ENCODE results near the gene SLC25A29.
"Not testable (repeated sequence)": the region's sequence is repeated elsewhere in the genome, so short reads cannot be mapped to it uniquely, and the experiment has no call there.

SLC25A29 gene

GRCh38 chr14:100309028-100309737 is 2.9 kb upstream of the SLC25A29 start:
- no peak for DNase-seq

- not testable (repeated sequence) for DNase-seq
These were observed 2.2 kb upstream of the SLC25A29 start for GRCh38 chr14:100308427-100308792.

GRCh38 chr14:100307766-100308426 is 1.7 kb upstream of the SLC25A29 start:
- no peak for DNase-seq

- DNase-seq: no peak
These were observed 938 bp upstream of the SLC25A29 start for GRCh38 chr14:100306998-100307765.

GRCh38 chr14:100305324-100306100 is 732 bp downstream of the SLC25A29 start:
- no peak for DNase-seq

GRCh38 chr14:100304825-100305323 is 1.4 kb downstream of the SLC25A29 start:
- peak; percentile 75 for DNase-seq

GRCh38 chr14:100303925-100304324 is 2.3 kb downstream of the SLC25A29 start:
- DNase-seq: no peak

GRCh38 chr14:100303179-100303578 is 3.1 kb downstream of the SLC25A29 start:
- DNase-seq: no peak

GRCh38 chr14:100302616-100303015 is 3.6 kb downstream of the SLC25A29 start:
- no peak for DNase-seq

- no peak for DNase-seq
These were observed 7.0 kb downstream of the SLC25A29 start for GRCh38 chr14:100299238-100299560.

GRCh38 chr14:100298551-100299237 is 7.5 kb downstream of the SLC25A29 start:
- DNase-seq: no peak

GRCh38 chr14:100297320-100298300 is 8.6 kb downstream of the SLC25A29 start:
- DNase-seq: no peak

- DNase-seq: not testable (repeated sequence)
These were observed 9.5 kb downstream of the SLC25A29 start for GRCh38 chr14:100296729-100297128.

GRCh38 chr14:100296106-100296651 is 10.1 kb downstream of the SLC25A29 start:
- no peak for DNase-seq

- no peak for DNase-seq
These were observed 10.7 kb downstream of the SLC25A29 start for GRCh38 chr14:100295376-100296105.

GRCh38 chr14:100294963-100295330 is 11.3 kb downstream of the SLC25A29 start:
- DNase-seq: no peak

GRCh38 chr14:100294213-100294962 is 11.9 kb downstream of the SLC25A29 start:
- DNase-seq: no peak

- DNase-seq: no peak
These were observed 12.6 kb downstream of the SLC25A29 start for GRCh38 chr14:100293497-100294212.

Data from NCI-H510A treated with DMSO at 0.1 percent for 48 hours (cell line).